ENCODE results near the gene PROM2. TPM values are rescaled to one million over a fixed set of nuclear protein-coding genes. Genes with fewer than 3 reads are reported as not detected.
"Not testable (repeated sequence)": the region's sequence is repeated elsewhere in the genome, so short reads cannot be mapped to it uniquely, and the experiment has no call there.

The PROM2 gene
- polyA plus RNA-seq (ENCODE audit: insufficient read length in 3 of 3): 10 to 100 TPM; 26.4 to 42.8 (median 28.8) TPM
- long read RNA-seq, donor 1, partial matches to known transcripts: 0 of 3 reads
- long read RNA-seq, donor 1, other reads (novel, unspliced or antisense): 0 of 3 reads
- long read RNA-seq, donor 2, full-length matches to known transcripts: 1 of 1 reads
- long read RNA-seq, donor 2, partial matches to known transcripts: 0 of 1 reads
- long read RNA-seq, donor 2, other reads (novel, unspliced or antisense): 0 of 1 reads
- long read RNA-seq, donor 3, full-length matches to known transcripts: 2 of 2 reads
- long read RNA-seq, donor 3, partial matches to known transcripts: 0 of 2 reads
- long read RNA-seq, donor 3, other reads (novel, unspliced or antisense): 0 of 2 reads
- long read RNA-seq, donor 4, full-length matches to known transcripts: 4 of 4 reads
- long read RNA-seq, donor 4, partial matches to known transcripts: 0 of 4 reads
- long read RNA-seq, donor 4, other reads (novel, unspliced or antisense): 0 of 4 reads
- long read RNA-seq, donor 5: 0 reads
- long read RNA-seq, donor 6: 0 reads
- long read RNA-seq, donor 7, full-length matches to known transcripts: 1 of 1 reads
- long read RNA-seq, donor 7, partial matches to known transcripts: 0 of 1 reads
- long read RNA-seq, donor 7, other reads (novel, unspliced or antisense): 0 of 1 reads
- long read RNA-seq, donor 8, full-length matches to known transcripts: 2 of 9 reads
- long read RNA-seq, donor 8, partial matches to known transcripts: 7 of 9 reads
- long read RNA-seq, donor 8, other reads (novel, unspliced or antisense): 0 of 9 reads
- long read RNA-seq, donor 9, full-length matches to known transcripts: 2 of 2 reads
- long read RNA-seq, donor 9, partial matches to known transcripts: 0 of 2 reads
- long read RNA-seq, donor 9, other reads (novel, unspliced or antisense): 0 of 2 reads
- long read RNA-seq, donor 10, partial matches to known transcripts: 26 of 28 reads
- long read RNA-seq, donor 10, other reads (novel, unspliced or antisense): 0 of 28 reads
- long read RNA-seq, donor 11, full-length matches to known transcripts: 1 of 1 reads
- long read RNA-seq, donor 11, partial matches to known transcripts: 0 of 1 reads
- long read RNA-seq, donor 11, other reads (novel, unspliced or antisense): 0 of 1 reads
- long read RNA-seq, donor 12, full-length matches to known transcripts: 1 of 1 reads
- long read RNA-seq, donor 12, partial matches to known transcripts: 0 of 1 reads
- long read RNA-seq, donor 12, other reads (novel, unspliced or antisense): 0 of 1 reads
- long read RNA-seq, donor 13, partial matches to known transcripts: 5 of 7 reads
- long read RNA-seq, donor 13, other reads (novel, unspliced or antisense): 0 of 7 reads
- long read RNA-seq, donor 14: 0 reads
- long read RNA-seq, donor 15: 0 reads
- long read RNA-seq, donor 16, full-length matches to known transcripts: 9 of 28 reads
- long read RNA-seq, donor 16, partial matches to known transcripts: 19 of 28 reads
- long read RNA-seq, donor 16, other reads (novel, unspliced or antisense): 0 of 28 reads

GRCh38 chr2:95274291-95275150 lies at the start of gene PROM2:
PROM2 (plus strand) TSS chr2:95274449; CDS start chr2:95274586, 137 bp downstream.
- peak in 6 of 11 donors; percentile 49 to 81 (median 59) for DNase-seq (ENCODE audit: extremely low read depth in 1 of 11, low read depth in 9 of 11, low spot score in 4 of 11)

DNA sequence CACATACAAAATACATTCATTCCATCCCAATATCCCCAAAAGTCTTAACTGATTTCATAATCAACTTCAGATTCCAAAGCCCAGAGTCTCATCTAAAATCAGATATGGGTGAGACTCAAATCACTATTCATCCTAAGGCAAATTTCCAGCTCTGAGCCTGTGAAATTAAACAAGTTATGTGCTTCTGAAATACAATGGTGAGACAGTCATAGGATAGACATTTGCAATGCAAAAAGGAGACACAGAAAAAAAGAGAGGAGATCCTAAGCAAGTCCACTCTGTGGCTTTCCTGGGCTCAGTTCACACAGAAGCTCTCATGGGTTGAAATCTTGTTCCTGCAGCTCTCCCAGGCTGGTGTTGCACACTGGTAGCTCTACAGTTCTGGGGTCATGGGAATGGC lies 48.6 kb upstream of the PROM2 start:
- no peak for DNase-seq (ENCODE audit: extremely low read depth in 1 of 11, low read depth in 9 of 11, low spot score in 4 of 11)

GRCh38 chr2:95231723-95232122 lies 42.5 kb upstream of the PROM2 start:
- DNase-seq (ENCODE audit: extremely low read depth in 1 of 11, low read depth in 9 of 11, low spot score in 4 of 11): peak in 9 of 11 donors; percentile 21 to 55 (median 42)

- no peak for DNase-seq (ENCODE audit: extremely low read depth in 1 of 11, low read depth in 9 of 11, low spot score in 4 of 11)
These were observed 42.0 kb upstream of the PROM2 start for GRCh38 chr2:95232232-95232631.

DNA sequence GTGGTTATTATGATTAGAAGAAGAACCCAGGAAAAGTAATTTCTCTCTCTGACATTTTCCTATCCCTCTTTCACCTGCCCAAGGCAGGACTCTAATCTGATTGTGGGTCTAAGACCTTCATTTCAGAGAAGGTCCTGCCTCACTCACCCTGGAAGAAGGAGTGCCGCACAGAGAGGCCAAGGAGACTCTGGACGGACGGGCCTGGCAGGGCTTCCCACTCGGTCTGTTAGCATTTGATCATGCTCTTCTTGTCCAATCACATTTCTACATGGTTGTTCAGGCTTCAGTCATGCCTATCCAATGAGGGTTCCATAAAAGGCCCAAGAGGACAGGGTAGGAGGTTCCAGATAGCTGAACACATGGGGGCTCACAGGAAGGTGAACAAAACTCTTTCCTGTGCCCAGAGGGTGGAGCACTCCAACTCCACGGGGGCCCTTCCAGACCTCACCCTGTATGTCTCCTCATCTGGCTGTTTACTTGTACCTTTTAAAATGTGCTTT lies 39.9 kb upstream of the PROM2 start:
- DNase-seq (ENCODE audit: extremely low read depth in 1 of 11, low read depth in 9 of 11, low spot score in 4 of 11): peak in 1 of 11 donors; percentile 3

- no peak for DNase-seq (ENCODE audit: extremely low read depth in 1 of 11, low read depth in 9 of 11, low spot score in 4 of 11)
These were observed 39.4 kb upstream of the PROM2 start for GRCh38 chr2:95234816-95235215.

- no peak for DNase-seq (ENCODE audit: extremely low read depth in 1 of 11, low read depth in 9 of 11, low spot score in 4 of 11)
These were observed 36.1 kb upstream of the PROM2 start for GRCh38 chr2:95238131-95238530.

GRCh38 chr2:95240091-95240490 lies 34.2 kb upstream of the PROM2 start:
- DNase-seq (ENCODE audit: extremely low read depth in 1 of 11, low read depth in 9 of 11, low spot score in 4 of 11): no peak

DNA sequence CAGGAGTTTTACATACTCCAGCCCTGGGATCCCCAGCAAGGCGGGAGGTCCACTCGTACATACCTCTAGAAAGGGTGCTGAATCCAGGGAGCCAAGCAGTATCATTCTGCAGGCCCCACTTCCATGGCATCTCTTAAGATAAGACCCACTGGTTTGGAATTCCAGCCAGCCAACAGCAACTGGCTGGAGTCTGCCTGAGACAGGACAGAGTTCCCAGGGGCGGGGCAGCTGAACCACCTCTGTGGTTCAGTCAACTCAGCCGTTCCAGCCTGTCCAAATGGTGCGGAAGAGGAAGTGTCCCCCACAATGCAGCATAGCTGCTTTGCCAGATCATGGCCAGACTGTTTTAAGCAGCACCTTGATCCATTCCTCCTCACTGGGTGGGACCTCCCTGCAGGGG lies 33.7 kb upstream of the PROM2 start:
- no peak for DNase-seq (ENCODE audit: extremely low read depth in 1 of 11, low read depth in 9 of 11, low spot score in 4 of 11)

DNA sequence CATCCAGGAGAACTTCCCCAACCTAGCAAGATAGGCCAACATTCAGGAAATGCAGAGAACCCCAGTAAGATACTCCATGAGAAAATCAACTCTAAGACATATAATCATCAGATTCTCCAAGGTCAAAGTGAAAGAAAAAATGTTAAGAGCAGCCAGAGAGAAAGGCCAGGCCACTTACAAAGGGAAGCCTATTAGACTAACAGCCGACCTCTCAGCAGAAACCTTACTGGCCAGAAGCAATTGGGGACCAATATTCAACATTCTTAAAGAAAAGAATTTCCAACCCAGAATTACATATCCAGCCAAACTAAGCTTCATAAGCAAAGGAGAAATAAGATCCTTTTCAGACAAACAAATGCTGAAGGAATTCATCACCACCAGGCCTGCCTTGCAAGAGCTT lies 32.2 kb upstream of the PROM2 start:
- DNase-seq (ENCODE audit: extremely low read depth in 1 of 11, low read depth in 9 of 11, low spot score in 4 of 11): not testable (repeated sequence)

DNA sequence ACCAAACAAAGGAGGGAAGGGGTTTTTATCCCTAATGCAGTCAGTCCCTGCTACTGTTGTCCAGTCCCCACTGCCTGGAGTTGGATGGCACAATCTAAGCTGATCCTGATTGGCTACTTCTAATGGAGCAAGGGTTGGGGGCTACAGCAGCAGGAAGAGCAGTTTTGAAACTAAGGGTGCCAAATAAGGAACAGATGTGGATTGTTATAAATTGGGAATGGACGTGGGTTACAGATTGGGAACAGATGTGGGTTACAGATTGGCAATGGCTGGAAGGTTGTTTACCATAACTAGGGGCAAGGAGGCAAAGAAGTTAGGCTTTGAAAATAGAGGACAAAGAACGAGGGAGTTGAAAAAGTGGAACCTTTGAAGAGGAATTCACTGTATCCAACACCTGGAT lies 16.0 kb upstream of the PROM2 start:
- no peak for DNase-seq (ENCODE audit: extremely low read depth in 1 of 11, low read depth in 9 of 11, low spot score in 4 of 11)

DNA sequence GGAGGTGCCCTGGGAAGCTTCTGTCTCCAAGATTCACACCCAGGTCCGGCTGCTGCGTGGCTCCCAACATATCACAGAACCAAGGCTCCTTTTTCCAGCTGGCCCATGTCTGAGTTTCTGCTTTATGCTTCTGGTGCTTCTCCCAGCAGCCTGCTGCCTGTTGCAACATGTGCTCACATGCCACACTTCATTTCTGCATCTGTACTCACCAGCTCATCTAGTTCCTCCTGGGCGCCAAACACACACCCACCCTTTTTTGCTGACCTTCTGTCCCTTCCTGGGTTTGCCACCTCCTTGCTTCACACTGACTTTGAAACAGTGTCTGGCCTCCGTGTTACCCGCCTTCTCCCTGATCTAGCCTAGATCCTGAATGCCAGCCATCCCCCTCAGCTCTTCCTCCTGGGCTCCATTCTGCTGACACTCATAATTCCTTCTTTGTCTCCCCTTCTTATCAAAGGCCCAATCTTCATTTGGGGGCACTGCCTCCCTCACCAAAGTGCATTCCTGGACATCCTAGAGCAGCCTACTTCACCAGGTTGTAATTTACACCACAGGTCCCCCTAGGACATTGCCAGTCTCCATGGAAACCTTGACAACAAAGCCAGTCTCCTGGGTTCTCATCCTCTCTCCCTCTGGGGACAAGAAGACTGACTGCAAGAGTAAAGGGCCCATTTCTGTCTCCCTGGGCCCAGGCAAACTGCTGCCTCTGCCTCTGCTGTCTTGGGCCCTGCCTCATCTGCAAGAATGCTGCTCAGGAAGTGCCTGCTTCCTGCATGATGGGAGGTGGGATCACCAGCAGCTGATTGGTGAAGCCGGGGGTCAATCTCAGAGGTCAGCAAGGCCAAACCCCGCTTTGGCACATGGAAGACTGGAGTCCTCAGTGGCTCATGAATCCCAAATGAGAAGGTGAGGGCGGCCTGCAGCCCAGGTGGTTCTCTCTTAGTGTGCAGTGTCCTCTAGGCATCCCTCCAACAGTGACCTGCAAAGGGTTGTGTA lies 13.9 kb upstream of the PROM2 start:
- DNase-seq (ENCODE audit: extremely low read depth in 1 of 11, low read depth in 9 of 11, low spot score in 4 of 11): no peak

DNA sequence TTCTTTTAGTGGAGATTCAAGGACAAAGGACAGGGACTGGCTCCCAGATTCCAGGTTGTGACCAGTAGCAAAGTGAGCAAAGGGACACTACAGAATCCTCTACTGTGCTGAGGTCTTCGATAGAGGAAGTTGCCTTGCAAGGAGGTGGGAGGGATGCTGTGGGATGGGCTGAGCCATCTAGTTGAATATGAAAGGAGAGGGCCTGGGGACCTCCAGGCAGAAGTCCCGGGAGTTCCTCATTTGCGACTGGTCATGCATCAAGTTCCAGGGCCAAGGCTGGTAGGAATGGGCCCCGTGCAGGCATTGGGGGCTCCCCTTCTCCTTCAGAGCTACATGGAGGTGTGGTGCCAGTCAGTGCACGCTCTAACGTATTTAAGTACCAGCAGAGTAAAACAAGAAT lies 12.6 kb upstream of the PROM2 start:
- DNase-seq (ENCODE audit: extremely low read depth in 1 of 11, low read depth in 9 of 11, low spot score in 4 of 11): no peak

DNA sequence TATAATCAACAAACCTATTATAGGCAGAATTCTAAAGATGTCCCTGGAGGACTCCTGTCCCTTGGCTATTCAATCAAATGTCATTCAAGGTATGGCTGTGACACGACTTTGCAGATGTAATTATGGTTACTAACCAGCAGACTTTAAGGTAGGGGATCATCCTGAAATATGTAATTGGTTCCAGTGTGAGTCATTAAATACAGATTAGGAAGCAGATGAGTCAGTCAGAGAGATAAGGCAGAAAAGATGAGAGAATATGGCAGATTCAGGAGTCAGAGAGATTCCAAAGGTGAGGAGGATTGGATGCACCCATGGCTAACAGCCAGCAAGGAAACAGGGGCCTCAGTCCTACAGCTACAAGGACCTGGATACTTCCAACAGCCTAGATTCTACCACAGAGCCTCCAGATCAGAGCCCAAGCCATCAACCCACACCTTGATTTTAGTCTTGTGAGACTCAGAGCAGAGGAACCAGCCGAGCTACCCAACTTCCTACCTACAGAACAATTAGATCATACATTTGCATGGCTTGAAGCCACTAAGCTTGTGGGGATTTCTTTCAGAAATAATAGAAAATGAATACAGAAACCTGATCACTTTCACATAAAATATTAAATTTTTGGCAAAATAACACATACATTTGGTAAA lies 11.2 kb upstream of the PROM2 start:
- no peak for DNase-seq (ENCODE audit: extremely low read depth in 1 of 11, low read depth in 9 of 11, low spot score in 4 of 11)

GRCh38 chr2:95264624-95265023 lies 9.6 kb upstream of the PROM2 start:
- no peak for DNase-seq (ENCODE audit: extremely low read depth in 1 of 11, low read depth in 9 of 11, low spot score in 4 of 11)

GRCh38 chr2:95265182-95265581 lies 9.1 kb upstream of the PROM2 start:
- no peak for DNase-seq (ENCODE audit: extremely low read depth in 1 of 11, low read depth in 9 of 11, low spot score in 4 of 11)
